Adrenal gland (tissue), 12 donors: ENCODE data around the gene C12orf54. TPM values are rescaled to one million over a fixed set of nuclear protein-coding genes. Genes with fewer than 3 reads are reported as not detected.
"Not testable (repeated sequence)": the region's sequence is repeated elsewhere in the genome, so short reads cannot be mapped to it uniquely, and the experiment has no call there.

Source experiments
- DNase-seq, 7 donors: peaks; one replicate each; pipeline ENCODE4 v3.0.0-alpha.2; 2019 to 2020
- H3K27ac ChIP-seq, 5 donors: fragments of 200-600 bp; sonication (generic) in 4 of 5; 1 replicate in 3 of 5; 2 replicates in 2 of 5; pipeline versions ENCODE4 v1.5.1 to v1.8.0; 2016 to 2020; ENCODE audit warnings: mild to moderate bottlenecking in 1 of 5
- H3K27me3 ChIP-seq: fragments of 200-600 bp; 2 replicates; pipeline ENCODE4 v1.8.0; 2021
- H3K36me3 ChIP-seq, 2 donors: fragments of 200-600 bp; replicated peaks in 1 of 2; 1 replicate in 1 of 2; 2 replicates in 1 of 2; pipeline versions ENCODE4 v1.5.1 to v1.8.0; 2018 to 2022
- H3K4me1 ChIP-seq, 2 donors: fragments of 200-600 bp; replicated peaks in 1 of 2; 1 replicate in 1 of 2; 2 replicates in 1 of 2; pipeline versions ENCODE4 v1.5.1 to v1.8.0; 2018 to 2021
- H3K4me3 ChIP-seq, 4 donors: fragments of 200-600 bp; sonication (generic) in 3 of 4; one replicate each; pipeline ENCODE4 v1.5.1; 2016 to 2018
- H3K9me3 ChIP-seq, 3 donors: fragments of 200-600 bp; sonication (generic) in 1 of 3; replicated peaks in 1 of 3; 1 replicate in 2 of 3; 2 replicates in 1 of 3; pipeline versions ENCODE4 v1.5.1 to v1.8.0; 2016 to 2021
- POLR2A ChIP-seq, 2 donors: fragments of 450-650 bp; IDR thresholded peaks; one replicate each; pipeline ENCODE4 v1.6.1; 2017; ENCODE audit warnings: antibody characterized with exemption in 2 of 2, mild to moderate bottlenecking in 2 of 2, moderate library complexity in 1 of 2
- WGBS, 4 donors: extraction: QIAGEN DNeasy Blood & Tissue Kit in 2 of 4; methylation state at CpG; one replicate each; pipeline versions ENCODE4 v1.1.5 to v1.1.7; 2013 to 2017; 5-methylcytosine and 5-hydroxymethylcytosine counted together
- intact Hi-C, 2 donors: fragments of 100-400 bp; cut with DNase I; formaldehyde crosslinking; loops; one replicate each; pipeline versions ENCODE4 v1.14.1 to v1.15.0; 2022 to 2023
- polyA plus RNA-seq, 3 donors: library from polyadenylated mRNA; stranded (reverse); fragments of 200-250 nt in 2 of 3; fragments of 350-450 nt in 1 of 3; fragmentation: Illumina TruSeq in 1 of 3; extraction: RNeasy Lipid Tissue Mini Kit (QIAGEN cat#74804) in 1 of 3; gene quantifications; one replicate each; pipeline ENCODE4 v1.2.3, GENCODE V29; 2013 to 2014
- total RNA-seq, 9 donors: library from RNA; depleted of rRNA in 4 of 9; stranded (reverse); fragments of >200 nt in 4 of 9; fragments of 120-200 nt in 1 of 9; fragmentation: NEBNext Ultra II Directional in 1 of 9; extraction: Animal tissue kit (Norgen Biotek cat#: 25700) in 1 of 9; gene quantifications; one replicate each; pipeline versions ENCODE4 v1.1.0 to v1.2.4, GENCODE V29; 2013 to 2023
- TF ChIP-seq, protein P1 (sequence below), 6 experiments: fragments of 450-650 bp in 4 of 6; fragments of 200-600 bp in 2 of 6; sonication (generic) in 1 of 6; IDR thresholded peaks; 1 replicate in 5 of 6; 2 replicates in 1 of 6; pipeline versions ENCODE4 v1.5.1 to v1.8.0; 2016 to 2021; ENCODE audit warnings: antibody characterized with exemption in 6 of 6, mild to moderate bottlenecking in 2 of 6, moderate library complexity in 1 of 6
- donor health status: healthy with polysubstance abuse.
- donor health status: Bipolar disorder and iron deficiency.
- donor health status: DM: yes; HTN: yes; CAD: no.
- donor health status: DM: no; HTN: no; CAD: no.
- donor health status: DM: no; HTN: no; CAD: no.
- donor health status: DM: yes; HTN: yes; CAD: no.

Gene C12orf54
- total and polyA plus RNA-seq, 12 donors, result 0.50 to 5.6 (median 0.94) TPM; not detected in 3

DNA sequence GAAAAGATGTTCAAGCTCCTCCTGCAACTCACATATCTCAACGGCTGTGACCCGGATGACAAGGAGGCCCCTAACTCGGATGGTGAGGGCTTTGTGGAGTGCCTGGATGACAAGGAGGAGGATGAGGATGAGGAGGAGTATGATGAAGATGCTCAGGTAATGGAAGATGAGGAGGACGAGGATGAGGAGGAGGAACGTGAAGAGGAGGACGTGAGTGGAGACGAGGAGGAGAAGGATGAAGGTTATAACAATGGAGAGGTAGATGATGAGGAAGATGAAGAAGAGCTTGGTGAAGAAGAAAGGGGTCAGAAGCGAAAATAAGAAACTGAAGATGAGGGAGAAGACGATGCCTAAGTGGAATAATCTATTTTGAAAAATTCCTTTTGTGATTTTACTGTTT lies 9.2 kb upstream of the C12orf54 start:
- 72 to 83% (median 79%) methylated on average over 9 of the region's 9 CpGs for whole genome bisulfite sequencing, 4 donors
- no peaks in the 10 kb centered on the region for H3K4me1 ChIP-seq
- intact Hi-C loops, result no loop called here

DNA sequence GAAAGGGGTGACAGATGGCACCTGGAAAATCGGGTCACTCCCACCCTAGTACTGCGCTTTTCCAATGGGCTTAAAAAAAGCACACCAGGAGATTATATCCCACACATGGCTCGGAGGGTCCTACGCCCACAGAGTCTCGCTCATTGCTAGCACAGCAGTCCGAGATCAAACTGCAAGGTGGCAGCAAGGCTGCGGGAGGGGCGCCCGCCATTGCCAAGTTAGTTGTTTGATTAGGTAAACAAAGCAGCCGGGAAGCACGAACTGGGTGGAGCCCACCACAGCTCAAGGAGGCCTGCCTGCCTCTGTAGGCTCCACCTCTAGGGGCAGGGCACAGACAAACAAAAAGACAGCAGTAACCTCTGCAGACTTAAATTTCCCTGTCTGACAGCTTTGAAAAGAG lies 7.8 kb upstream of the C12orf54 start:
- H3K4me3 ChIP-seq, H3K9me3 ChIP-seq, DNase-seq, H3K4me1 ChIP-seq, H3K36me3 ChIP-seq, H3K27me3 ChIP-seq, intact Hi-C loops, H3K27ac ChIP-seq: not testable (repeated sequence)
- 80 to 90% (median 88%) methylated on average over 11 of the region's 11 CpGs for WGBS, 4 donors

More for the DNA sequence above, 9.2 kb upstream of the C12orf54 start:
- TF ChIP-seq, protein P1, sequence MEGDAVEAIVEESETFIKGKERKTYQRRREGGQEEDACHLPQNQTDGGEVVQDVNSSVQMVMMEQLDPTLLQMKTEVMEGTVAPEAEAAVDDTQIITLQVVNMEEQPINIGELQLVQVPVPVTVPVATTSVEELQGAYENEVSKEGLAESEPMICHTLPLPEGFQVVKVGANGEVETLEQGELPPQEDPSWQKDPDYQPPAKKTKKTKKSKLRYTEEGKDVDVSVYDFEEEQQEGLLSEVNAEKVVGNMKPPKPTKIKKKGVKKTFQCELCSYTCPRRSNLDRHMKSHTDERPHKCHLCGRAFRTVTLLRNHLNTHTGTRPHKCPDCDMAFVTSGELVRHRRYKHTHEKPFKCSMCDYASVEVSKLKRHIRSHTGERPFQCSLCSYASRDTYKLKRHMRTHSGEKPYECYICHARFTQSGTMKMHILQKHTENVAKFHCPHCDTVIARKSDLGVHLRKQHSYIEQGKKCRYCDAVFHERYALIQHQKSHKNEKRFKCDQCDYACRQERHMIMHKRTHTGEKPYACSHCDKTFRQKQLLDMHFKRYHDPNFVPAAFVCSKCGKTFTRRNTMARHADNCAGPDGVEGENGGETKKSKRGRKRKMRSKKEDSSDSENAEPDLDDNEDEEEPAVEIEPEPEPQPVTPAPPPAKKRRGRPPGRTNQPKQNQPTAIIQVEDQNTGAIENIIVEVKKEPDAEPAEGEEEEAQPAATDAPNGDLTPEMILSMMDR (IDR thresholded peaks at IDR 0.05), result no peak
- no peak for TF ChIP-seq POLR2A (IDR thresholded peaks at IDR 0.05)
- no peak overlapping the region for H3K4me3 ChIP-seq
- no peak overlapping the region for H3K27ac ChIP-seq
- no peaks in the 10 kb centered on the region for H3K27me3 ChIP-seq
- no peak for DNase-seq
- H3K9me3 ChIP-seq, result no peaks in the 10 kb centered on the region
- H3K36me3 ChIP-seq, result no peaks in the 10 kb centered on the region

DNA sequence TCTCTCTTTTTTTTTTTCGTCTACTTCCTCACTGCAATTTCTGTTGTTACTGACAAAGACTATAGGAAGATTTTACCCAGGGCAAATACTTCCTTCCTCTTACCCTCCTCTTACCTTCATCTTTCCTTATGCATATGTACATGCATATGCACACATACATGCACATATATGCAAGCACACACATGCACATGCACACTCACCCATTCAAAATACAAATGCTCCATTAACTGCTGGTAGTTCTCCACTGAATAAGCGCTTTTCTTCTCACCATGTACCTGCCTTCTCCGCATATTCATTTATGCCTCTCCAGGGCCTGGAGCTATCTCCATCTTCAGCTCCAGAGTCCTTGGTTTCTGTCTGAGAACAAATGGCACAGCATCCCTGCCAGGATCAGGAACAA lies 632 bp downstream of the C12orf54 start:
- no peak for DNase-seq
- 85 to 94% (median 91%) methylated on average over 3 of the region's 3 CpGs for WGBS, 4 donors
- H3K4me3 ChIP-seq, result no peak overlapping the region
- H3K27me3 ChIP-seq, result no peaks in the 10 kb centered on the region
- intact Hi-C loops, result no loop called here
- H3K36me3 ChIP-seq, result no peaks in the 10 kb centered on the region
- TF ChIP-seq POLR2A (IDR thresholded peaks at IDR 0.05), result no peak
- no peak overlapping the region for H3K27ac ChIP-seq
- no peaks in the 10 kb centered on the region for H3K4me1 ChIP-seq
- no peaks in the 10 kb centered on the region for H3K9me3 ChIP-seq

DNA sequence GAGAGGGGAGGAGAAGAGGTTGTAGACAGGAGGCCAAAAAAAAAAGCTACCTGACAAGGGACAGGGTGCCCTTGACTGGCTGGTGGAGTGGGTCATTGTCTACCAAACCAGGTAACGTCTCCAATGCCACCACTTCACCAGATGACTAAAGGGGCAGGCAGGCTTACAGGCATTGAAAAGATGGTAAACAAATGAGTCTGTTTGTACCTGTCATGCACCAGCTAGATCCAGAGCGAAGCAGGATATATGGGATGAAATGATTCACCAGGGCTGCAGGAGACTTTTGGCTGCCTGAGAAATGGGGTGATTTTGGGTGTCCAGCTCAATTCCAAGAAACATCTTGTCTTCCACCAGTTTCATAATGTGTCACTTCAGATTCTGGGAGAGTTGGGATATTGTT lies 4.0 kb downstream of the C12orf54 start:
- Histone ChIP-seq H3K27me3 (peaks cover 3% of the 10 kb centered on the region), H3K4me3 (no peak overlapping the region), H3K9me3 (no peaks in the 10 kb centered on the region), H3K4me1 (no peaks in the 10 kb centered on the region), H3K36me3 (no peaks in the 10 kb centered on the region), H3K27ac (no peak overlapping the region)
- intact Hi-C loops, result no loop called here
- WGBS, 4 donors, result 80 to 91% (median 83%) methylated on average over 2 of the region's 2 CpGs
- TF ChIP-seq POLR2A (IDR thresholded peaks at IDR 0.05), result no peak
- TF ChIP-seq, protein P1 (IDR thresholded peaks at IDR 0.05), result no peak
- DNase-seq, result no peak

DNA sequence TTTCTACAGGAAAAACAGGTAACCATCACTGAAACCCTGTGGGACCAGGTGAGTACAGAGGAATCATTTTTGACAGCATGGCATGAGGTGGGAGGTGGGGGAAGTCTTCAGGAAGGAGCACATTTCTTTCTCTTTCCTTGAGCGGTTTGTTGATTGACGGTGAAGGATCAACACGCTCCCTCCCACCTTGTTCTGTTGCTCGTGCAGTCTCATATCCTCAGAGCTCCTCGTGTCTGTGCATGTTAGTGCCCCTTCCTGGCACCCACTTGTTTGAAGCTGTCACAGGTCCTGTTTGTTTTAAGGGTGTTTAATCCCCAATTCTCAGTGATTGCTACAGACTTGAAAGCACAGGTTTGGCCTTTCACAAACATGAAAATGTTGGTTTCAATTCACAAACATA lies 4.4 kb downstream of the C12orf54 start:
- no peaks in the 10 kb centered on the region for H3K9me3 ChIP-seq
- H3K27me3 ChIP-seq, result peaks cover 3% of the 10 kb centered on the region
- H3K27ac ChIP-seq, result no peak overlapping the region
- H3K4me3 ChIP-seq, result no peak overlapping the region
- intact Hi-C loops, result no loop called here
- no peaks in the 10 kb centered on the region for H3K4me1 ChIP-seq
- WGBS, 4 donors, result 63 to 77% (median 71%) methylated on average over 5 of the region's 5 CpGs
- no peak for DNase-seq
- no peak for TF ChIP-seq POLR2A (IDR thresholded peaks at IDR 0.05)
- TF ChIP-seq, protein P1 (IDR thresholded peaks at IDR 0.05), result no peak
- H3K36me3 ChIP-seq, result no peaks in the 10 kb centered on the region
